Gastroesophageal sphincter (tissue), 3 donors: ENCODE measurements around the gene AGBL2.

Experiments used
- POLR2A ChIP-seq, 2 donors: fragments of 450-650 bp; IDR thresholded peaks; one replicate each; pipeline ENCODE4 v1.6.1; 2017; ENCODE audit warnings: antibody characterized with exemption in 2 of 2, mild to moderate bottlenecking in 2 of 2, moderate library complexity in 1 of 2
- TF ChIP-seq, protein P1 (sequence below), 4 experiments: fragments of 200-600 bp in 2 of 4; fragments of 450-650 bp in 2 of 4; sonication (generic) in 1 of 4; IDR thresholded peaks; one replicate each; pipeline ENCODE4 v1.5.1; 2017 to 2019; ENCODE audit warnings: antibody characterized with exemption in 4 of 4, mild to moderate bottlenecking in 2 of 4, moderate library complexity in 2 of 4

DNA sequence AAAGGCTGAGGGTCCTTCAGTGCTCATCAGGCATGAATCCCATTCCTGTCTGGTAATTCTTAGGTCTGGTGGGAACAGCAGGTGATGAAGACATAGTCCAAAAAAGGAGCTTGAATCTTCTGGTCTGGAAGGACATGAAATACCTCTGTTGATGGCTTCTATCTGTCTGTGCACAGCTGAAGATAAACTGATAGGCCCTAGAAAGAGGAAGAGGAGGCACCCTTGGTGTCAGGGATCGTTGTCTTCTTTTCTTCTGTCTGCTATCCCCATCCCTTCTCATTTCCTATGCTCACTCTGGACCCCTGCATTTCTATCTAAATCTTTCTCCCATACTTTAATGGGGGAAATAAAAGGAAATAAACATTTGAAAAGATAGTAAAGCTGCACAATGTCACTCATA, 9.4 kb downstream of the AGBL2 start:
- no peak for TF ChIP-seq POLR2A (IDR thresholded peaks at IDR 0.05)
- TF ChIP-seq, protein P1, sequence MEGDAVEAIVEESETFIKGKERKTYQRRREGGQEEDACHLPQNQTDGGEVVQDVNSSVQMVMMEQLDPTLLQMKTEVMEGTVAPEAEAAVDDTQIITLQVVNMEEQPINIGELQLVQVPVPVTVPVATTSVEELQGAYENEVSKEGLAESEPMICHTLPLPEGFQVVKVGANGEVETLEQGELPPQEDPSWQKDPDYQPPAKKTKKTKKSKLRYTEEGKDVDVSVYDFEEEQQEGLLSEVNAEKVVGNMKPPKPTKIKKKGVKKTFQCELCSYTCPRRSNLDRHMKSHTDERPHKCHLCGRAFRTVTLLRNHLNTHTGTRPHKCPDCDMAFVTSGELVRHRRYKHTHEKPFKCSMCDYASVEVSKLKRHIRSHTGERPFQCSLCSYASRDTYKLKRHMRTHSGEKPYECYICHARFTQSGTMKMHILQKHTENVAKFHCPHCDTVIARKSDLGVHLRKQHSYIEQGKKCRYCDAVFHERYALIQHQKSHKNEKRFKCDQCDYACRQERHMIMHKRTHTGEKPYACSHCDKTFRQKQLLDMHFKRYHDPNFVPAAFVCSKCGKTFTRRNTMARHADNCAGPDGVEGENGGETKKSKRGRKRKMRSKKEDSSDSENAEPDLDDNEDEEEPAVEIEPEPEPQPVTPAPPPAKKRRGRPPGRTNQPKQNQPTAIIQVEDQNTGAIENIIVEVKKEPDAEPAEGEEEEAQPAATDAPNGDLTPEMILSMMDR (IDR thresholded peaks at IDR 0.05): no peak
